DND-41 (cell line): ENCODE measurements around the gene EID3.

Experiments used
- ATAC-seq: fragments of 200-7000 bp; cut with Tn5 transposase; 3 replicates; pipeline ENCODE4 v1.9.1; 2021; ENCODE audit warnings: low read depth; ENCODE audit not compliant: insufficient read depth
- DNase-seq: peaks from one replicate; pipeline ENCODE4 v3.0.0-alpha.2; 2020
- H2AFZ ChIP-seq: 2 replicates; pipeline ENCODE4 v1.6.0; 2012; ENCODE audit warnings: low read depth, low read length
- H3K27ac ChIP-seq: 2 replicates; pipeline ENCODE4 v1.5.1; 2012; ENCODE audit warnings: low read length, inconsistent platforms
- H3K27me3 ChIP-seq: fragments of 200-600 bp; sonication (generic); 2 replicates; pipeline ENCODE4 v1.6.0; 2012; ENCODE audit warnings: low read length, mild to moderate bottlenecking, inconsistent platforms; ENCODE audit not compliant: insufficient read depth, poor library complexity
- H3K36me3 ChIP-seq: 2 replicates; pipeline ENCODE4 v1.5.1; 2012; ENCODE audit warnings: low read length, inconsistent platforms; ENCODE audit not compliant: insufficient read depth
- H3K4me1 ChIP-seq: 2 replicates; pipeline ENCODE4 v1.5.1; 2012; ENCODE audit warnings: mild to moderate bottlenecking, low read length; ENCODE audit not compliant: insufficient read depth
- H3K4me2 ChIP-seq: 2 replicates; pipeline ENCODE4 v1.6.0; 2012; ENCODE audit warnings: mild to moderate bottlenecking, moderate library complexity, low read length, inconsistent platforms; ENCODE audit not compliant: insufficient read depth
- H3K4me3 ChIP-seq, 2 experiments: fragments of 200-600 bp in 1 of 2; shearing (Covaris generic) in 1 of 2; 2 replicates each; pipeline ENCODE4 v1.5.1; 2012 to 2016; ENCODE audit warnings: inconsistent platforms in 2 of 2, low read length in 2 of 2, mild to moderate bottlenecking in 2 of 2, low read depth in 1 of 2, moderate library complexity in 1 of 2
- H3K79me2 ChIP-seq: 2 replicates; pipeline ENCODE4 v1.6.0; 2012; ENCODE audit warnings: low read length, inconsistent platforms; ENCODE audit not compliant: insufficient read depth
- H3K9ac ChIP-seq: 2 replicates; pipeline ENCODE4 v1.6.0; 2012; ENCODE audit warnings: low read depth, mild to moderate bottlenecking, inconsistent platforms, low read length, moderate library complexity
- H3K9me3 ChIP-seq: 2 replicates; pipeline ENCODE4 v1.5.1; 2012; ENCODE audit warnings: low read length, moderate library complexity, mild to moderate bottlenecking, inconsistent platforms; ENCODE audit not compliant: insufficient read depth, severe bottlenecking
- H4K20me1 ChIP-seq: 2 replicates; pipeline ENCODE4 v1.6.0; 2012; ENCODE audit warnings: low read length; ENCODE audit not compliant: insufficient read depth
- EZH2 ChIP-seq: IDR thresholded peaks from 3 replicates; pipeline ENCODE4 v1.6.1; 2012; ENCODE audit warnings: borderline replicate concordance, low read depth, mild to moderate bottlenecking, moderate library complexity, low read length, inconsistent platforms; ENCODE audit not compliant: severe bottlenecking
- TF ChIP-seq, protein P1 (sequence below): IDR thresholded peaks from 2 replicates; pipeline ENCODE4 v1.5.1; 2012; ENCODE audit warnings: borderline replicate concordance, low read length, moderate library complexity, mild to moderate bottlenecking; ENCODE audit not compliant: poor library complexity, severe bottlenecking; ENCODE audit errors: extremely low read depth

The EID3 gene

DNA sequence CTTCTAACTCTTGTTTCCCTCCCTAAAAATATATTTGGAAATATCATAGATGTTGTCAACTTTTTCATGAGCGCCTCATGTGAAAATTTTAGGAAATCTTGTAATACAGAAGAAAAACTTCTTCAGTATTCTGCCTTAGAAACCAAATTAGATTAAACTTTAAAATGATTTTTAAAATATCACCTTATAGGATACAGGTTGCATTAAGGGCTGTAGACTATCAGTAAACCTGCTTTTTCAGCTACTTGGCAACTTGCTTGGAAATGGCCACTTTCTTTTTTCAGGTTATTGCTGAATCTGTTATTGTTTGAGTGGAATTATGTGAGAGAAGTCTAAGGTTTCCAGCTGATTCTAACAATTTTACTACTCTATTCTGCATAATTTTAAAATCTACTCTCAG, 9.1 kb downstream of the EID3 start:
- peaks cover 12% of the 10 kb centered on the region; the same call in 1 of the 2 replicates for H4K20me1 ChIP-seq
- H3K36me3 ChIP-seq: peaks cover 75% of the 10 kb centered on the region

DNA sequence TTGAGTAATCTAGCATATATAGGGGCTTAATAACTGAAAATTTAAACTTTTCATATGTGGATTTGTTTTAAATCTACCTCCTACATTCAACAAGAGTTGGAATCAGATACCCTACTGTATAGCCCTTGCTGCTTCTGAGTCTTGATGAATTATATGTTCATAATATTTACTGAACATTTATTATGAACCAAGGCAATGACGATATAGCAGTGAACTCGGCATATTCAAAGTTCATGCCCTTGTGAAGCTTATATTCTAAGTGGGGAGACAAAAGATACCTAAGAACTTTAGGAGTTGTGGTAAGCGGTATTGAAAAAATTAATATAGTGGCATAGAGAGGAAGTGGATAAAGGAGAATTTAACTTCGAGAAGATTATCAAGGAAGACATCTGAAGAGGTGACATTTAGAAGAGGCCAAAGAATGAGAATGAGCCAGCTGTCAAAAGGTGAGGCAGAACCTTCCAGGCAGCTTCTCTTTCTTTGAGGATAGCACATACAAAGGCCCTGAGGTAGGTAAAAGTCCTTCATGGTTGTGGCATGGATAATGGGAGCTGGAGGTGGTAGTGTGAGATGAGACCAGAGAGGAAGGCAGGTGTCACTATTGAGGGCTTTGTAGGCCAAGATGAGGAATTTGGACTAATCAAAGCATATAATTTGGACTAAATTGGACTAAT, 10.2 kb downstream of the EID3 start:
- no peak for DNase-seq
- Histone ChIP-seq H3K79me2 (peaks cover 30% of the 10 kb centered on the region), H3K4me1 (no peaks in the 10 kb centered on the region), H3K4me3 (no peak overlapping the region), H3K27ac (no peak overlapping the region), H4K20me1 (peaks cover 11% of the 10 kb centered on the region; the same call in 1 of the 2 replicates), H3K36me3 (peaks cover 85% of the 10 kb centered on the region), H3K9ac (no peak overlapping the region), H3K4me2 (no peak overlapping the region), H3K27me3 (no peaks in the 10 kb centered on the region), H2AFZ (no peak overlapping the region), H3K9me3 (no peaks in the 10 kb centered on the region)
- no peak for ATAC-seq
- TF ChIP-seq, protein P1, sequence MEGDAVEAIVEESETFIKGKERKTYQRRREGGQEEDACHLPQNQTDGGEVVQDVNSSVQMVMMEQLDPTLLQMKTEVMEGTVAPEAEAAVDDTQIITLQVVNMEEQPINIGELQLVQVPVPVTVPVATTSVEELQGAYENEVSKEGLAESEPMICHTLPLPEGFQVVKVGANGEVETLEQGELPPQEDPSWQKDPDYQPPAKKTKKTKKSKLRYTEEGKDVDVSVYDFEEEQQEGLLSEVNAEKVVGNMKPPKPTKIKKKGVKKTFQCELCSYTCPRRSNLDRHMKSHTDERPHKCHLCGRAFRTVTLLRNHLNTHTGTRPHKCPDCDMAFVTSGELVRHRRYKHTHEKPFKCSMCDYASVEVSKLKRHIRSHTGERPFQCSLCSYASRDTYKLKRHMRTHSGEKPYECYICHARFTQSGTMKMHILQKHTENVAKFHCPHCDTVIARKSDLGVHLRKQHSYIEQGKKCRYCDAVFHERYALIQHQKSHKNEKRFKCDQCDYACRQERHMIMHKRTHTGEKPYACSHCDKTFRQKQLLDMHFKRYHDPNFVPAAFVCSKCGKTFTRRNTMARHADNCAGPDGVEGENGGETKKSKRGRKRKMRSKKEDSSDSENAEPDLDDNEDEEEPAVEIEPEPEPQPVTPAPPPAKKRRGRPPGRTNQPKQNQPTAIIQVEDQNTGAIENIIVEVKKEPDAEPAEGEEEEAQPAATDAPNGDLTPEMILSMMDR: no peak
- TF ChIP-seq EZH2: no peak

More for the DNA sequence above, 9.1 kb downstream of the EID3 start:
- H2AFZ ChIP-seq: no peak overlapping the region
- no peaks in the 10 kb centered on the region for H3K4me1 ChIP-seq
- H3K9me3 ChIP-seq: no peaks in the 10 kb centered on the region
- no peak overlapping the region for H3K9ac ChIP-seq
- H3K79me2 ChIP-seq: peaks cover 38% of the 10 kb centered on the region
- no peak overlapping the region for H3K27ac ChIP-seq
- no peak for ATAC-seq
- no peak for DNase-seq
- H3K4me3 ChIP-seq: no peak overlapping the region
- no peaks in the 10 kb centered on the region for H3K27me3 ChIP-seq
- TF ChIP-seq EZH2: no peak
- TF ChIP-seq, protein P1: no peak
- no peak overlapping the region for H3K4me2 ChIP-seq

DNA sequence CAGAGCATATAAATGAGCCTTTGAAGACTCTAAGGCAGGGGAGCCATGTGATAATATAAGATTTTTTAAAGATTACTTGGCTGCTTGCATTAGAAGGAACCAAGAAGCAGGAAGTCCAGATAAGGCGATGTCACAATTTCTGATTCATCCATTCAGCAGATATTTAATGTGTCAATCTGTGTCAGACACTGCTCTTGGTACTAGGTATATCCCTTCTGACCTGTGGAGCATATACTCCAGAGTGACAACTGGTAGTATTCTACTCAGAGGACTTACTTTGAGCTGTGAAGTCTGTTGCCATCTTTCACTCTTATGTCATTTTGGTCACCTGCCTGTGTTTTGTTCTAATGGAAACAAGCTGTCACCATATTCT, 10.7 kb downstream of the EID3 start:
- Histone ChIP-seq H3K9ac (no peak overlapping the region), H3K9me3 (no peaks in the 10 kb centered on the region), H3K4me3 (no peak overlapping the region), H3K27me3 (no peaks in the 10 kb centered on the region), H2AFZ (no peak overlapping the region), H3K79me2 (peaks cover 26% of the 10 kb centered on the region), H3K36me3 (peaks cover 88% of the 10 kb centered on the region), H3K4me2 (no peak overlapping the region), H3K27ac (no peak overlapping the region), H4K20me1 (peaks cover 7% of the 10 kb centered on the region; the same call in 1 of the 2 replicates), H3K4me1 (no peaks in the 10 kb centered on the region)
- ATAC-seq (no peak), DNase-seq (no peak)
- TF ChIP-seq EZH2: no peak
- TF ChIP-seq, protein P1: no peak
